ENCODE data around the gene SLC22A25. TPM values are rescaled to one million over a fixed set of nuclear protein-coding genes. Genes with fewer than 3 reads are reported as not detected.
"Not testable (repeated sequence)": the region's sequence is repeated elsewhere in the genome, so short reads cannot be mapped to it uniquely, and the experiment has no call there.

Gene SLC22A25
- not detected for total RNA-seq
- long read RNA-seq = 0 reads

- intact Hi-C loops (cut with micrococcal nuclease) = no loop called here
- ATAC-seq (no peak), DNase-seq (no peak)
Observed at GRCh38 chr11:63243533-63243932, at the start of gene SLC22A25. SLC22A25 (minus strand) TSS chr11:63243599; CDS start chr11:63229652, 13,947 bp downstream.

- DNase-seq (no peak), ATAC-seq (no peak)
- intact Hi-C loops (cut with micrococcal nuclease) = no loop called here
Observed at GRCh38 chr11:63290285-63290684, 46.9 kb upstream of the SLC22A25 start.

GRCh38 chr11:63289658-63290057 lies 46.3 kb upstream of the SLC22A25 start:
- no peak for DNase-seq
- intact Hi-C loops (cut with micrococcal nuclease) = no loop called here
- no peak for ATAC-seq

DNA sequence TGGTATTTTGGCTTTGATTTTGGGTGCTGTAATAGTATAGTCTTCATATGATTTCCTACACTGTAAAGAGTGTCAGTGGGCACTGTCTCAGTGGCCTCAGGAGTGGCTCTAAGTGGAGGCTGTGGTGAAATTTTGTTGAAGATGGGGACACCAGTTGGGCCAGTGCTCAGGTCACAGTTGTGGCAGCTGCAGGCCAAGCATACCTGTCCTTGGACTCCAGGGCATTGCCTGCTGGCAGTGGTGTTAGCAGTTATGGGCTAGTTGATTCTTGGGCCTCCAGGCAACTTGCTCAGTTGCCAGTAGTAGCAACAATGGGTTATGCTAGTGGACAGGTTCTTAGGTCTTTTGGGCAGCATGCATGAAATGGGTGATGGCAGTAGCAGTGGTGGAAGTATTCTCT lies 39.2 kb upstream of the SLC22A25 start:
- intact Hi-C loops (cut with micrococcal nuclease) = no loop called here
- no peak for ATAC-seq
- no peak for DNase-seq

GRCh38 chr11:63280920-63281319 lies 37.5 kb upstream of the SLC22A25 start:
- intact Hi-C loops (cut with micrococcal nuclease) = no loop called here
- no peak for ATAC-seq
- no peak for DNase-seq

DNA sequence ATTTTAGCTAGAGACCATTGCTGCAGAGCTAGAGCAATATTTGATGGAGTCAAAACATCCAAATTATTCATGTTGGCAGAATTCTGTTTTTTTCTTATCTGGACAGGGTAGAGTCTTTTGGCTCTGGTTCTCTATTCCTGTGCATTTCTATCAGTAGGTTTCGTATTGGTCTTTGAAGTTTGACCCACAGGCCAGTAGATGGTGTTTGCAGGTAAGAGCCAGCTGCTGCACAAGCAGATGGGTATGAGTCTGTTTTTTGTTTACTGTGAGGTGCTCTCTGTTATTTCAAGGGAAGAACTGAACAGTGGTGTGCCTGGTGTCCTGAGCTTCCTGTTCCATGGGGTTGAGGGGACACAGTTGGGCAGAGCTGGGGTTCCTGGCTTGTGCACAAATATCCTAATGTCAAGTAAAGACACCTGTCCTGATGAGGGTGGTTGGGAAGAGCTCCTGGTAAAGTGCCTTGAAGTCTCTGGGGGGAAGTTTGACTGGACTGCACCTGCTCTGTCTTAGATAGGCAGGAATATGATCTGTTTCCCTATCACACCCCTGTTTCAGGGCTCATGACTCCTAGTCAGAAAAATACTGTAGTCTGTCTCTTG lies 34.0 kb upstream of the SLC22A25 start:
- DNase-seq (no peak), ATAC-seq (no peak)
- intact Hi-C loops (cut with micrococcal nuclease) = no loop called here

GRCh38 chr11:63274776-63275175 lies 31.4 kb upstream of the SLC22A25 start:
- no peak for DNase-seq
- intact Hi-C loops (cut with micrococcal nuclease) = no loop called here

GRCh38 chr11:63273685-63274084 lies 30.3 kb upstream of the SLC22A25 start:
- intact Hi-C loops (cut with micrococcal nuclease) = no loop called here
- DNase-seq (no peak), ATAC-seq (no peak)

More at GRCh38 chr11:63274776-63275175, 31.4 kb upstream of the SLC22A25 start:
- no peak for ATAC-seq

- ATAC-seq = no peak
- intact Hi-C loops (cut with micrococcal nuclease) = no loop called here
- DNase-seq = no peak
Observed at GRCh38 chr11:63262547-63262946, 19.1 kb upstream of the SLC22A25 start.

- ATAC-seq (no peak), DNase-seq (no peak)
- intact Hi-C loops (cut with micrococcal nuclease) = no loop called here
Observed at GRCh38 chr11:63251312-63251711, 7.9 kb upstream of the SLC22A25 start.

- no peak for ATAC-seq
- intact Hi-C loops (cut with micrococcal nuclease) = no loop called here
- DNase-seq = no peak
Observed at GRCh38 chr11:63250162-63251050, 7.0 kb upstream of the SLC22A25 start.

DNA sequence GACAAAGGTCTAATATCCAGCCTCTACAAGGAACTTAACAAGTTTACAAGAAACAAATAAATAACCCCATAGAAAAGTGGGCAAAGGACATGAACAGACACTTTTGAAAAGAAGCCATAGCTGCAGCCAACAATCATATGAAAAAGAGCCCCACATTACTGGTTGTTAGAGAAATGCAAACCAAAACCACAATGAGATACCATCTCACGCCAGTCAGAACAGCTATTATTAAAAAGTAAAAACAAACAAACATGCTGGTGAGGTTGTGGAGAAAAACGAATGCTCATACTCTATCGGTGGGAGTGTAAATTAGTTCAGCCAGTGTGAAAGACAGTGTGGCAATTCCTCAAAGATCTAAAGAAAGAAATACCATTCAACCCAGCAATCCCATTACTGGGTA lies 5.6 kb upstream of the SLC22A25 start:
- ATAC-seq (no peak), DNase-seq (no peak)
- intact Hi-C loops (cut with micrococcal nuclease) = no loop called here

DNA sequence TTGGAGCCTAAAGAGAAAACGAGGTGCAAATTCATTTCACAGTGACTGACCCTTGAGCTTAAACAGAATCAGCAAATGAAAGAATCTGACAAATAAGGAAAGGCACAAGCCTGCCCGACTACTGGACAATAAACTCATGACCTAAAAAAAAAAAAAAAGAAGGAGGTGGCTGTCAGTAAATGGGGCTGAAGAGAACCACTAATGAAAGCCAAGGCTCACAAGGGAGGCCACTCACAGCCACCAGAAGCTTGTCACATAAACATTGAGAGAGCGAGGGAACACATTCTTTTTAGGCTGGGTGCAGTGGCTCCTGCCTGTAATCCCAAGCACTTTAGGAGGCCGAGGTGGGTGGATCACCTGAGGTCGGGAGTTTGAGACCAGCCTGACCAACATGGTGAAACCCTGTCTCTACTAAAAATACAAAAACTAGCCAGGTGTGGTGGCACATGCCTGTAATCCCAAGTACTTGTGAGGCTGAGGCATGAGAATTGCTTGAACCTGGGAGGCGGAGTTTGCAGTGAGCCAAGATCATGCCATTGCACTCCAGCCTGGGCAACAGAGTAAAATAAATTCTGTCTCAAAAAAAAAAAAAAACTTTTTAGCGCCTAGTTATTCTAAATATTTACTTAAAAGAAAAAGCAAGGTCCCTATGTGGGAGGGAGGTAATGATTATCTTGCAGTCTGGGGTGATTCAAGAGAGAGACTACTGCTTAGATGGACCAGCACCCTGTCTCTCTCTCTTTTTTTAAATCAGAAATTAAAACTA lies 4.0 kb upstream of the SLC22A25 start:
- intact Hi-C loops (cut with micrococcal nuclease); DNase-seq; ATAC-seq: not testable (repeated sequence)

DNA sequence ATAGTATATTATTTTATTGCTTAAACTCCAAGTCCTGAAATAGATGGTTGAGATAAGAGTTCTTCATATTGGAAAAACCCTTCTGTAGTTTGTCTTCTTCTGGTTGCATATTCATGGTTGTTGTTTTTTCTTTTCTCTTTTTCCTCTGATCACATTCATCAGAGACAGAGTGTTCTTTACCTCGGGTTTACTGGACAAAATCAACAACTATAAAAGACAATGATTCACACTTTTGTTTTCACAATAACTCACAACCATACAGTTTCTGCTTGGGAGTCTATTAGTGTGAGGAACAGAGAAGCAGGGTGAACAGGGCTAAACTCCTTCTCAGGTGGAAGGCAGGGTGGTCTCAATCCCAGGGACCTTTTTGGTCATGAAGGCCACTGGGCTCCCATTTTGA lies 2.6 kb upstream of the SLC22A25 start:
- no peak for ATAC-seq
- DNase-seq = no peak
- intact Hi-C loops (cut with micrococcal nuclease) = no loop called here

DNA sequence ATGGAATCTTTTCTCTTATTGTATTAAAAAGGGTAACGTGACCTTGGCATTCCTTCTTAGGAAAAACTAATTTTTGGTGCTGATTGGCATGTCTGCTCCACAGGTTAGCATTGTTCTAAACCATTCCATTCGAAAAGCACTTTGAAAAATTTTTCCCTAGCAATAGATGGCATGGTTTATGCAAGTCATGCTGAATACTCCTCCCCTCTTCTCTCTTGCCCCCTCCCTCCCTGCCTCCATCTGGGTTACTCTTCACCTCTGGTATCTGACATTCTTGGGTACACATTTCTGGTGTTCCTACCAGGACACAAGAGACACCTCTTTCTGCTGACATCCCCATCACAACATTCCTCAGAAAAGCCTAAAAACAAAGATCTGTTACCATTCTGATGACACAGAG lies 1.5 kb upstream of the SLC22A25 start:
- DNase-seq (no peak), ATAC-seq (no peak)
- intact Hi-C loops (cut with micrococcal nuclease) = no loop called here

DNA sequence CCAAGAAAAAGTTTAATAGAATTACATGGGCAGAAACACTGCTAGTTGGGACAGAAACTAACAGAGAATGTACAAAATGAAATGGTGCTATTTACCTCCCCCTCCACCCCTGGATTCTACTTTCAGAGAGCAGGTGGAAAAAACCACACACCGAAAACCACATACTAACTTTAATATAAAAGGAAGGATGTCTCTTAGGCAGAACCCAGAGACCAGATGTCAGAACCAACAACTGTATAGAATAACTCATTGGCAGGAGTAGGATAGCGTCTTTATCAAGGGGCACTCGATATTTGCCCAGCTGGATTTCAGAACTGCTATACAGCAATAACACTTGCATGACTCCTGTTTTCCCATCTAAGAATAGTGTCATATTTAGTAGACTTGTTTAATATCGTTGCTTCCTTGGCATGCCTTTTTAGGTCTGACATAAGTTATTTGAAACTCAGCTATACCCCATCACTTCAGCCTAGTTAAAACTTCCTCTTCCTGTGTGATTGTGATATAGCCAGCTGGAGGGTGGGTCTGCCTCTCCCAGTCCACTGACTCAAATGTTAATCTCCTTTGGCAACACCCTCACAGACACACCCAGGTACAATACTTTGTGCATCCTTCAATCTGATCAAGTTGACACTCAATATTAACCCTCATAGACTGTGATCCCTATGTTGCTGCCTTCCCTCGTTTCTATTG lies 1.2 kb downstream of the SLC22A25 start:
- ATAC-seq (no peak), DNase-seq (no peak)
- intact Hi-C loops (cut with micrococcal nuclease) = no loop called here

GRCh38 chr11:63240791-63241379 lies 2.5 kb downstream of the SLC22A25 start:
- ATAC-seq (no peak), DNase-seq (no peak)
- intact Hi-C loops (cut with micrococcal nuclease) = no loop called here

DNA sequence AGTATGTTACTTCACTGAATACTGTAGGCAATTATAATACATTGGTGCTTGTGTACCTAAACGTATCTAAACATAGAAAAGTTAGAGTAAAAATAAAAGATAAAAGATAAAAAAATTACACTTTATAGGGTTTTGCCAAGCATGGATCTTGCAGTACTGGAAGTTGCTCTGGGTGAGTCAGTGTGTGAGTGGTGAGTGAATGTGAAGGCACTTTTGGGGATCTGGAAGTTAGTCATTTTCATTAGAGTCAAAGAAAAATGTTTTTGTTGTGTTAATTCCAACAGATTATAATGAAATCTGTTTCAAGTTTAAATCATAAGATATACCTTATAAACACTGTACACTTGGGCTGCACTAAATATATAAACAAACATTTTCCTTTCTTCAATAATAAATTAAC lies 3.3 kb downstream of the SLC22A25 start:
- DNase-seq (no peak), ATAC-seq (no peak)

GRCh38 chr11:63239254-63239653 lies 4.1 kb downstream of the SLC22A25 start:
- ATAC-seq = no peak
- no peak for DNase-seq
- intact Hi-C loops (cut with micrococcal nuclease) = no loop called here

More for the DNA sequence above, 3.3 kb downstream of the SLC22A25 start:
- intact Hi-C loops (cut with micrococcal nuclease) = no loop called here

Data from left ventricle myocardium superior (tissue), 1 donor.